AG04450 (cell line): ENCODE measurements around the gene ZSCAN32. TPM values are rescaled to one million over a fixed set of nuclear protein-coding genes. Genes with fewer than 3 reads are reported as not detected.

ENCODE experiments used
- CTCF ChIA-PET: fragments of 300-600, 350-600 bp; formaldehyde crosslinking; extraction: SDS; loops from one replicate; lab custom pipeline; 2022; ENCODE audit warnings: antibody characterized with exemption, inconsistent platforms; lab: Charles Lee
- POLR2A ChIA-PET: fragments of 350-600 bp; formaldehyde crosslinking; extraction: SDS; loops from one replicate; lab custom pipeline; 2021; ENCODE audit warnings: antibody characterized with exemption, inconsistent platforms; lab: Yijun Ruan, JAX
- DNase-seq: peaks from one replicate; pipeline ENCODE4 v3.0.0-alpha.2; 2011; ENCODE audit warnings: low read depth, low spot score
- H3K27ac ChIP-seq: one replicate; pipeline ENCODE4 v1.5.1; 2012; ENCODE audit warnings: low read depth, low read length, control low read depth
- H3K27me3 ChIP-seq: one replicate; pipeline ENCODE4 v1.6.0; 2012; ENCODE audit warnings: low read length; ENCODE audit not compliant: control insufficient read depth, insufficient read depth
- H3K4me3 ChIP-seq: 2 replicates; pipeline ENCODE4 v1.5.1; 2011; ENCODE audit warnings: mild to moderate bottlenecking, low read depth, low read length, control low read depth
- H3K9me3 ChIP-seq: 2 replicates; pipeline ENCODE4 v1.5.1; 2012; ENCODE audit warnings: low read length; ENCODE audit not compliant: control insufficient read depth, insufficient read depth
- CTCF ChIP-seq: IDR thresholded peaks from 2 replicates; pipeline ENCODE4 v1.5.1; 2011; ENCODE audit warnings: low read depth, low read length, control low read depth, inconsistent platforms
- polyA plus RNA-seq: library from polyadenylated mRNA; depleted of rRNA; stranded (reverse); fragments of >200 nt; gene quantifications from 2 replicates; pipeline ENCODE4 v1.2.3, GENCODE V29; 2011; rRNA removed

Gene ZSCAN32
- polyA plus RNA-seq, 1 experiment, result 18.5 TPM

- CTCF ChIA-PET, result no interaction called here
- H3K27ac ChIP-seq, result no peak overlapping the region
- H3K9me3 ChIP-seq, result peaks cover 2% of the 10 kb centered on the region
- no peaks in the 10 kb centered on the region for H3K27me3 ChIP-seq
- TF ChIP-seq CTCF, result no peak
- POLR2A ChIA-PET, result no interaction called here
- no peak for DNase-seq
- no peak overlapping the region for H3K4me3 ChIP-seq
These were observed 53.2 kb downstream of the ZSCAN32 start for GRCh38 chr16:3347586-3347985.

GRCh38 chr16:3346041-3346440 lies 54.8 kb downstream of the ZSCAN32 start:
- Histone ChIP-seq H3K27ac (no peak overlapping the region), H3K9me3 (peaks cover 2% of the 10 kb centered on the region), H3K4me3 (no peak overlapping the region), H3K27me3 (no peaks in the 10 kb centered on the region)
- ChIA-PET CTCF (no interaction called here), POLR2A (no interaction called here)
- no peak for DNase-seq
- TF ChIP-seq CTCF, result no peak

Other genes with a start within 250 kb of the ZSCAN32 start
- 0.20 and 0.29 TPM in 2 replicates for gene OR1F1, start 212.8 kb downstream of the ZSCAN32 start, polyA plus RNA-seq
- gene ZNF200, start 165.8 kb downstream of the ZSCAN32 start, polyA plus RNA-seq, result 4.7 and 6.1 TPM in 2 replicates
- gene MEFV, start 144.4 kb downstream of the ZSCAN32 start, polyA plus RNA-seq, result not detected in 2 replicates
- gene ZNF263, start 117.5 kb downstream of the ZSCAN32 start, polyA plus RNA-seq, result 13.2 and 22.5 TPM in 2 replicates
- gene TIGD7, start 95.6 kb downstream of the ZSCAN32 start, polyA plus RNA-seq, result 4.4 and 5.3 TPM in 2 replicates
- 15.9 and 20.3 TPM in 2 replicates for gene ZNF75A, start 95.5 kb downstream of the ZSCAN32 start, polyA plus RNA-seq
- gene OR2C1, start 45.1 kb downstream of the ZSCAN32 start, polyA plus RNA-seq, result 0.07 and 0.09 TPM in 2 replicates
- 10.7 and 10.9 TPM in 2 replicates for gene ZNF174, start 211 bp upstream of the ZSCAN32 start, polyA plus RNA-seq
- 1.6 and 1.8 TPM in 2 replicates for gene ZNF597, start 42.5 kb upstream of the ZSCAN32 start, polyA plus RNA-seq
- gene NAA60, start 42.7 kb upstream of the ZSCAN32 start, polyA plus RNA-seq, result 23.1 and 28.8 TPM in 2 replicates
- not detected in 2 replicates for gene C16orf90, start 94.5 kb upstream of the ZSCAN32 start, polyA plus RNA-seq
- 28.9 and 38.6 TPM in 2 replicates for gene CLUAP1, start 100.0 kb upstream of the ZSCAN32 start, polyA plus RNA-seq
- not detected in 2 replicates for gene NLRC3, start 176.4 kb upstream of the ZSCAN32 start, polyA plus RNA-seq
- gene SLX4, start 210.6 kb upstream of the ZSCAN32 start, polyA plus RNA-seq, result 1.6 and 2.3 TPM in 2 replicates